HepG2 (cell line): ENCODE results near the gene MCC.

Experiments used
- SP5 ChIP-seq: IDR thresholded peaks from 2 replicates; pipeline ENCODE4 v1.6.1; 2016; ENCODE audit warnings: low read depth, borderline replicate concordance
- TAF1 ChIP-seq: sonication (generic); formaldehyde crosslinking; IDR thresholded peaks from 2 replicates; pipeline ENCODE4 v1.4.0; 2020; ENCODE audit warnings: missing genetic modification reagents
- ZNF879 ChIP-seq: sonication (generic); formaldehyde crosslinking; IDR thresholded peaks from 2 replicates; pipeline ENCODE4 v1.8.1; 2023; ENCODE audit warnings: missing genetic modification reagents

GRCh38 chr5:113507601-113508000 lies 19.3 kb upstream of the MCC start:
- TF ChIP-seq ZNF879 (CRISPR knock-in tag), result no peak
- TF ChIP-seq TAF1 (CRISPR knock-in tag), result no peak
- TF ChIP-seq SP5 (CRISPR knock-in tag), result no peak
